ENCODE data around the gene DCDC2.
A peak's percentile ranks its signal among the peaks of the same experiment; 100 is the strongest.
"Not testable (repeated sequence)": the region's sequence is repeated elsewhere in the genome, so short reads cannot be mapped to it uniquely, and the experiment has no call there.

The DCDC2 gene

GRCh38 chr6:24207413-24207812 lies 150.4 kb downstream of the DCDC2 start:
- DNase-seq: no peak

- peak; percentile 34 for DNase-seq
These were observed 152.8 kb downstream of the DCDC2 start for GRCh38 chr6:24205020-24205492.

- DNase-seq: not testable (repeated sequence)
These were observed 153.7 kb downstream of the DCDC2 start for GRCh38 chr6:24204113-24204512.

GRCh38 chr6:24197892-24198291 lies 160.0 kb downstream of the DCDC2 start:
- DNase-seq: no peak

- no peak for DNase-seq
These were observed 161.8 kb downstream of the DCDC2 start for GRCh38 chr6:24195836-24196597.

- DNase-seq: no peak
These were observed 162.7 kb downstream of the DCDC2 start for GRCh38 chr6:24194978-24195700.

GRCh38 chr6:24193364-24193763 lies 164.5 kb downstream of the DCDC2 start:
- no peak for DNase-seq

GRCh38 chr6:24191346-24191745 lies 166.5 kb downstream of the DCDC2 start:
- DNase-seq: no peak

- no peak for DNase-seq
These were observed 169.2 kb downstream of the DCDC2 start for GRCh38 chr6:24188578-24189080.

- DNase-seq: no peak
These were observed 169.8 kb downstream of the DCDC2 start for GRCh38 chr6:24187965-24188577.

GRCh38 chr6:24186349-24186748 lies 171.5 kb downstream of the DCDC2 start:
- no peak for DNase-seq

GRCh38 chr6:24183584-24183983 lies 174.3 kb downstream of the DCDC2 start:
- no peak for DNase-seq

- DNase-seq: no peak
These were observed 200.0 kb downstream of the DCDC2 start for GRCh38 chr6:24157886-24158285.

GRCh38 chr6:24154121-24154520 lies 203.7 kb downstream of the DCDC2 start:
- DNase-seq: no peak

GRCh38 chr6:24152014-24152413 lies 205.8 kb downstream of the DCDC2 start:
- no peak for DNase-seq

GRCh38 chr6:24149836-24150235 lies 208.0 kb downstream of the DCDC2 start:
- DNase-seq: no peak

- no peak for DNase-seq
These were observed 208.6 kb downstream of the DCDC2 start for GRCh38 chr6:24149296-24149695.

- no peak for DNase-seq
These were observed 209.2 kb downstream of the DCDC2 start for GRCh38 chr6:24148684-24149083.

- DNase-seq: no peak
These were observed 209.7 kb downstream of the DCDC2 start for GRCh38 chr6:24148154-24148570.

- no peak for DNase-seq
These were observed 210.2 kb downstream of the DCDC2 start for GRCh38 chr6:24147511-24148153.

- DNase-seq: no peak
These were observed 211.0 kb downstream of the DCDC2 start for GRCh38 chr6:24146871-24147270.

- no peak for DNase-seq
These were observed 212.1 kb downstream of the DCDC2 start for GRCh38 chr6:24145690-24146131.

GRCh38 chr6:24142733-24143132 lies 215.1 kb downstream of the DCDC2 start:
- not testable (repeated sequence) for DNase-seq

Measured in HCEC 1CT (cell line).